Suprapubic skin (tissue), 4 donors: Measurements from ENCODE around the gene SPOPL. TPM values are rescaled to one million over a fixed set of nuclear protein-coding genes. Genes with fewer than 3 reads are reported as not detected.

Source experiments
- DNase-seq, 2 donors: peaks; one replicate each; pipeline ENCODE4 v3.0.0-alpha.2; 2019; ENCODE audit warnings: low spot score in 2 of 2
- H3K27ac ChIP-seq: fragments of 200-600 bp; sonication (generic); one replicate; pipeline ENCODE4 v1.5.1; 2019
- H3K27me3 ChIP-seq: fragments of 200-600 bp; sonication (generic); one replicate; pipeline ENCODE4 v1.5.1; 2019
- H3K36me3 ChIP-seq: fragments of 200-600 bp; sonication (generic); one replicate; pipeline ENCODE4 v1.5.1; 2019
- H3K4me1 ChIP-seq: fragments of 200-600 bp; sonication (generic); one replicate; pipeline ENCODE4 v1.5.1; 2019
- H3K4me3 ChIP-seq: fragments of 200-600 bp; sonication (generic); one replicate; pipeline ENCODE4 v1.5.1; 2019; ENCODE audit warnings: mild to moderate bottlenecking
- H3K9me3 ChIP-seq: fragments of 200-600 bp; sonication (generic); one replicate; pipeline ENCODE4 v1.5.1; 2019
- CTCF ChIP-seq, 2 donors: fragments of 200-600 bp in 1 of 2; fragments of 450-650 bp in 1 of 2; sonication (generic) in 1 of 2; IDR thresholded peaks; one replicate each; pipeline ENCODE4 v1.5.1; 2016 to 2019; ENCODE audit warnings: antibody characterized with exemption in 2 of 2, mild to moderate bottlenecking in 1 of 2, moderate library complexity in 1 of 2
- EP300 ChIP-seq: sonication (generic); formaldehyde crosslinking; IDR thresholded peaks from one replicate; pipeline ENCODE4 v1.6.1; 2017; ENCODE audit warnings: antibody characterized with exemption
- POLR2A ChIP-seq, 2 donors: fragments of 450-650 bp; IDR thresholded peaks; one replicate each; pipeline ENCODE4 v1.6.1; 2017; ENCODE audit warnings: antibody characterized with exemption in 2 of 2, mild to moderate bottlenecking in 2 of 2, moderate library complexity in 2 of 2
- POLR2AphosphoS5 ChIP-seq, 3 donors: sonication (generic); formaldehyde crosslinking; IDR thresholded peaks; one replicate each; pipeline ENCODE4 v1.6.1; 2017; ENCODE audit warnings: antibody characterized with exemption in 3 of 3
- WGBS: methylation state at CpG from one replicate; pipeline ENCODE4 v1.1.5; 2018; 5-methylcytosine and 5-hydroxymethylcytosine counted together
- total RNA-seq, 4 donors: library from RNA; depleted of rRNA; stranded (reverse); fragments of >200 nt; gene quantifications; one replicate each; pipeline ENCODE4 v1.1.0, GENCODE V29; 2016

SPOPL gene
- total RNA-seq, 4 donors from 2014 or later = 24.8 to 42.4 (median 31.2) TPM

GRCh38 chr2:138617026-138617425 is 115.5 kb downstream of the SPOPL start:
- no peaks in the 10 kb centered on the region for H3K27me3 ChIP-seq
- no peak for TF ChIP-seq POLR2AphosphoS5 (IDR thresholded peaks at IDR 0.05)
- TF ChIP-seq POLR2A (IDR thresholded peaks at IDR 0.05) = no peak
- TF ChIP-seq CTCF (IDR thresholded peaks at IDR 0.05) = no peak
- no peak for TF ChIP-seq EP300
- H3K4me1 ChIP-seq = no peaks in the 10 kb centered on the region
- 100% methylated on average over 1 of the region's 1 CpG for WGBS
- H3K27ac ChIP-seq = no peak overlapping the region
- no peak overlapping the region for H3K4me3 ChIP-seq
- H3K36me3 ChIP-seq = no peaks in the 10 kb centered on the region
- DNase-seq = no peak
- H3K9me3 ChIP-seq = no peaks in the 10 kb centered on the region

- WGBS = 55% methylated on average over 3 of the region's 3 CpGs
- Histone ChIP-seq H3K9me3 (no peaks in the 10 kb centered on the region), H3K4me1 (no peaks in the 10 kb centered on the region), H3K27ac (no peak overlapping the region), H3K36me3 (no peaks in the 10 kb centered on the region), H3K27me3 (no peaks in the 10 kb centered on the region), H3K4me3 (no peak overlapping the region)
- no peak for DNase-seq
- TF ChIP-seq POLR2A (IDR thresholded peaks at IDR 0.05) (no peak), POLR2AphosphoS5 (IDR thresholded peaks at IDR 0.05) (no peak), CTCF (IDR thresholded peaks at IDR 0.05) (no peak), EP300 (no peak)
Measured at GRCh38 chr2:138618971-138619370, 117.4 kb downstream of the SPOPL start.

GRCh38 chr2:138620431-138620830 is 118.9 kb downstream of the SPOPL start:
- Histone ChIP-seq H3K4me3 (no peak overlapping the region), H3K27me3 (no peaks in the 10 kb centered on the region), H3K27ac (no peak overlapping the region), H3K9me3 (no peaks in the 10 kb centered on the region), H3K4me1 (no peaks in the 10 kb centered on the region), H3K36me3 (no peaks in the 10 kb centered on the region)
- 62% methylated on average over 2 of the region's 2 CpGs for WGBS
- no peak for DNase-seq
- TF ChIP-seq POLR2AphosphoS5 (IDR thresholded peaks at IDR 0.05) = no peak
- no peak for TF ChIP-seq POLR2A (IDR thresholded peaks at IDR 0.05)
- TF ChIP-seq EP300 = no peak
- no peak for TF ChIP-seq CTCF (IDR thresholded peaks at IDR 0.05)

GRCh38 chr2:138621139-138621538 is 119.6 kb downstream of the SPOPL start:
- TF ChIP-seq CTCF (IDR thresholded peaks at IDR 0.05) (no peak), POLR2A (IDR thresholded peaks at IDR 0.05) (no peak)
- 74% methylated on average over 3 of the region's 3 CpGs for whole genome bisulfite sequencing
- Histone ChIP-seq H3K4me1 (no peaks in the 10 kb centered on the region), H3K27me3 (no peaks in the 10 kb centered on the region), H3K36me3 (no peaks in the 10 kb centered on the region), H3K27ac (no peak overlapping the region), H3K4me3 (no peak overlapping the region), H3K9me3 (no peaks in the 10 kb centered on the region)
- DNase-seq = no peak

- Histone ChIP-seq H3K9me3 (no peaks in the 10 kb centered on the region), H3K36me3 (no peaks in the 10 kb centered on the region), H3K27ac (no peak overlapping the region), H3K4me1 (no peaks in the 10 kb centered on the region), H3K27me3 (no peaks in the 10 kb centered on the region), H3K4me3 (no peak overlapping the region)
- TF ChIP-seq CTCF (IDR thresholded peaks at IDR 0.05) = no peak
- TF ChIP-seq EP300 = no peak
- TF ChIP-seq POLR2AphosphoS5 (IDR thresholded peaks at IDR 0.05) = no peak
- TF ChIP-seq POLR2A (IDR thresholded peaks at IDR 0.05) = no peak
- no peak for DNase-seq
- 69% methylated on average over 3 of the region's 3 CpGs for WGBS
Measured at GRCh38 chr2:138622613-138623012, 121.0 kb downstream of the SPOPL start.
